ENCODE results near the gene CHGA.

CHGA gene

GRCh38 chr14:92982956-92983355 lies 60.0 kb downstream of the CHGA start:
- no peak for DNase-seq (ENCODE audit: low read depth)

GRCh38 chr14:92984082-92984788 lies 61.3 kb downstream of the CHGA start:
- DNase-seq (ENCODE audit: low read depth), result no peak
